GM21576 (cell line): ENCODE measurements around the gene CTNNA1.
"Not testable (repeated sequence)": the region's sequence is repeated elsewhere in the genome, so short reads cannot be mapped to it uniquely, and the experiment has no call there.

Experiments
- ATAC-seq: cut with Tn5 transposase; IDR thresholded peaks from one replicate; pipeline ENCODE4 v1.9.1; 2021; ENCODE audit warnings: mild to moderate bottlenecking, moderate library complexity; ENCODE audit not compliant: unreplicated experiment

The CTNNA1 gene

DNA sequence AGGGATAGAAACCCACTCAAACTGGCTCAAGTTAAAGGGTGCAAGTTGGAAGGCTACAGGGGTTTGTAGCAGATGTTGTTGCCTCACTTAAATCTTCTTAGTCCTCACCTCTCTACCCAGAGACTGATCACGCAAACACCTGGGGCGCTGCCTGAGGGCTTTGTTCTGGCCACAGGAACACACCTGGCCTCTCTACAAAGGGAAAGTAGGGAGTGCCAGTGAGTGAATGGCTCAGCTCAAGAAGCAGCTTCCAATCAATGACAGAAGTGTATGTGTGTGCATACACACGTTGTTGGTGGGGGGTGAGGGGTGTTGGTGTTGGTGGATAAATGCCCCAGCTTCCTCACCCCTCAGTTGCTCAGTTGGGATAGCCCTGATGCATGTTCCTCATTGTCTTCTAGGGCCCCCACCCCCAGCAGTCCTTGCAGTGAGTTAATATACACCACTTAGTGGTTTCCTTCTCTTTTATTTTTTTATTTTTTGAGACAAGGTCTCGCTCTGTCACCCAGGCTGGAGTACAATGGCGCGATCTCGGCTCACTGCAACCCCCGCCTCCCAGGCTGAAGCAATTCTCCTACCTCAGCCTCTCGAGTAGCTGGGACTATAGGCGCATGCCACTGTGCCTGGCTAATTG lies 30.6 kb upstream of the CTNNA1 start:
- no peak for ATAC-seq

DNA sequence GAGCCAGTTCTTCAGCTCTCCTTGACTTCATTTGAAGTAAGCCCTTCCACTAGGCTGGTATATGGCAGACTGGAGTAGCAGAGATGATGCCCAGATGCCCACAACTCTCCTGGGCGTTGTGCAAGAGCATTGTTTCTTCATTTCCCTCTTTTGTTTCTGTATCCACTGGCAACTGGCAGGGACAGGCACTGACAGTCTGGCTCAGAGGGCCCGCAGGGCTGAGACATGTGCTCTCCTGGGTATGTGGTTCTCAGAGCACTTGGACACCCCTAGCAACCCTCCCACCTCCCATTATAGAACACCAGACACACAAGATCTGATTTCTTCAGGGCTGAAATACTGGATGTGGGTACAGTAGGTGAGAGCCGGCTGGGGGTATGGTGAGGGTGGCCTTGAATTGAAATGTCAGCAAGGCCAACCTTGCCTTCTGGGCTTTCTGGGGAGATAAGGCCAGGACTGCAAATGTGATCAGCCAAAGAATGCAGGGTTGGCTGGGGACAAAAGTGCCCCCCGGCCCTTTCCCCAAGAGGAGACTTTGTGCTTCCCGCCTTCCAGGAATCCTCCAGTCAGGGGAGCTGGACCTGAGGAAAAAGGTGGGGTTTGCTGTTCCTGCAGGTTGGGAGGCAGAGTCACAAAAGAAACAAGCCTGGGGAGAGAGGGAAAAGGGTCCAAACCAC lies 28.6 kb upstream of the CTNNA1 start:
- ATAC-seq = no peak

DNA sequence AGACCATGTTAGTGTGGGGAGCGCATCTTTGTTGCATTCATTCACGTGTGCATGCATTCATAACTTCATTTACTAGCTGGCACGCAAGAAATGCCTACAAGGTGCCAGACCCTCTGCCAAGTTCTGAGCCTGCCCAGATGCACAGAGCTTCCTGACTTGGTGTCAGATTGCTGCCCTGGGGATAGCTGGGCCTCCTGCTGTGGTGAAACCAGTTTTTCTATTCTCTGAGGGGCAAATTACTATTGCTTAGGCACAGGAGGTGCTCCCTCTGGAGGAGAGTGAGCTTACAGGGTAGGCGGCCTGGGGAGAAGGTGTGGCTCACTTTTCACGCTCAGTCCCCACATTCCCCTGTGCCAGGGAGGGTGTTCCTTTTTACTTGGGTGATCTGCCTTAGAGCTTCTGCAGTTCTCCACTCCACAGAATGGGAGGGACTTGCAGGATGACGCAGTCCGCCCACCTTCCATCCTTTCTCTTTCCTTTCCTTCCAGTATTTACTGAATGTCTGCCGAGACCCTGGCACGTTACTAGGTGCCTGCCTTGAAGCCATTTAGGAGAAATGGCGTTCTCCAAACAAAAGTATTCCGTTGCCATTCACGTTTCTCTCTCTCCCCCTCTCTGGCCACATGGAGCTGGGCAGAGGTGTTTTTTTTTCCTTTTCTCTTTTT lies 27.9 kb upstream of the CTNNA1 start:
- no peak for ATAC-seq

DNA sequence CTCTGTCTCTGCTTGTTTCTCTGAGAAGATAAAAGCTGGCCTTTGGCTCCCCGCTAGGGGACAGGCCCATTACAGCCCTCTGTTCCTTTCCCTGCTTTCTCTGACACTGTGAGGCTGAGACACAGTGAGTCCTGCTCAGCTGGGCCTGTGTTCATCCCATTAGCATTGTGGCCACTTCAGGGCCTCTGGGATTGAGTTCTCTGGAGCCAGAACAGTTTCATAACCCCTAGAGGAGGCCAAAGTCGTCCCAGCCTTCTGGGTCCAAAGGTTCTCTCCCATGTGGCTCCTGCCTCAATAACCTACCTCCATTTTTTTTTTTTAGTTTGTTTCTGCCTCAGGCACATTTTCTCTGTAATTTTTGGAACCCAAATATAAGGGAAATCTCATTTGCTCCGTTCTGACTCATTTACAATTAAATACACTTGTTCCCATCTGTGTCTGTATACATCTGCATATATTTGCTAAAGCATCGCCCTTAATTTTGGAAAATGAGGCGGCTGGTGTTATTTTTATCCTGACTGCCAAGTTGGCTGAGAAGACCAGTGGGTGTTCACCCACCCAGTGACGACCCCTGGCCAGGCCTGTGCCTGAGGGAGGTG lies 27.3 kb upstream of the CTNNA1 start:
- ATAC-seq = no peak

DNA sequence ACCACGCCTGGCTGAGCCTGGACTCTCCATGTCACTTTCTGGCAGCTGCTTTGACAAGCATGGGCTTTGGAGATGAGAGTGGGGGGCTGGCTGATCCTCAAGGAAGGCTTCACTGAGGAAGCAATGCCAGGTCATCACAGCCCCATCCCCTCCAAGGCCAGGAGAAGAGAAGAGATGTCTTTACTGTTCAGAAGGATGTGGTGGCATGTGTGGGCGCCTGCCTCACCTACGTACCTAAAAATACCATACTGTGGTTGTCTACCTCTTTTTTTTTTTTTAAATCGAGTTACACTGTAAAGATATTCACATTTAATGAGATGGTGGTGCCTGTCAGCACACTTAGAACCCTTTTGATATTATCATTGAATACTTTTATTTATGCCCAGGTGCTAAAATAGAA lies 26.4 kb upstream of the CTNNA1 start:
- ATAC-seq = no peak

DNA sequence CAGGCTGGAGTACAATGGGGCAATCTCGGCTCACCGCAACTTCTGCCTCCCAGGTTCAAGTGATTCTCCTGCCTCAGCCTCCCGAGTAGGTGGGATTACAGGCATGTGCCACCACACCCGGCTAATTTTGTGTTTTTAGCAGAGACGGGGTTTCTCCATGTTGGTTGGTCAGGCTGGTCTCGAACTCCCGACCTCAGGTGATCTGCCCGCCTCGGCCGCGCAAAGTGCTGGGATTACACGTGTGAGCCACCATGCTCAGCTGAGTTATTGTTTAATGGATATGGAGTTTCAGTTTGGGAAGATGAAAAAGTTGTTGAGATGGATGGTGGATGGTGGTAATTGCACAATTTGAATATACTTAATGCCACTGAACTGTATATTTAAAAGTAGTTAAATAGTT lies 22.7 kb upstream of the CTNNA1 start:
- not testable (repeated sequence) for ATAC-seq

DNA sequence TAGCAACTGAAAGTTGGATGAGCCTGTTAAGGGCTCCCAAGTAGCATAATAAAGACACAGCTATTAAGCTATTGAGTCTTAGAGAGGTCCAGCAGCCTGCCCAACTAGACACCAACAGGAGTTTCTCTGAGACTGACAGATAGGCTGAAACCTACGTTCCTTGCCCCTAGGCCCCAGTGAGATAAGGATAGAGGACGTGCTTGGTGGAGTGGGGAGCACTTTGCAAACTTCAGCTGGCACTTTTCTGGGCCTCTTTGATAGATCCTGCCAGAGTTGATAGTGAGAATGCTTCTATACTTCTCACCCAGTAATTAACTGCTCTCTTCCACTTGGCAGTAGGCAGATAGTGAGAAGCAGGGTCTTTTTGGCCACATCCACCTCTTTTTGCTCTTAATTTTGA lies 20.8 kb upstream of the CTNNA1 start:
- ATAC-seq = no peak

DNA sequence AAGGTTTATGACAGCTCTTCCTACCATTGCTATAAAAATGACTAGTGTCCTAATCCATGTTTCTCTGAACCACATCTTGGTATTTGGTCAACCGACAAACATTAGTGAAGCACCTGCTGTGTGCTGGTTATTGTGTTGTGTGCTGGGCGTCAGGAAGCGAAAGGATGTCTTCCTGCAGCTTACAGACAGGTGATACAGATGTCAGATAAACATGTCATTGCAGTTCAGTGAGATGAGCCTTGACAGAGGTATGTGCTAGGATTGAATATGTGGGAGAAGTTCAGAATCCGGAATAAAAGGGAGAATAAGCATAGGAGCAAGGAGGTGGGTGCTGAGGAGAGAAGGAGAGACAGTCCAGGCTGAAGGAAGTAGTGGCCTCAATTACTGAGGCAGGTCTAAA lies 20.3 kb upstream of the CTNNA1 start:
- no peak for ATAC-seq

DNA sequence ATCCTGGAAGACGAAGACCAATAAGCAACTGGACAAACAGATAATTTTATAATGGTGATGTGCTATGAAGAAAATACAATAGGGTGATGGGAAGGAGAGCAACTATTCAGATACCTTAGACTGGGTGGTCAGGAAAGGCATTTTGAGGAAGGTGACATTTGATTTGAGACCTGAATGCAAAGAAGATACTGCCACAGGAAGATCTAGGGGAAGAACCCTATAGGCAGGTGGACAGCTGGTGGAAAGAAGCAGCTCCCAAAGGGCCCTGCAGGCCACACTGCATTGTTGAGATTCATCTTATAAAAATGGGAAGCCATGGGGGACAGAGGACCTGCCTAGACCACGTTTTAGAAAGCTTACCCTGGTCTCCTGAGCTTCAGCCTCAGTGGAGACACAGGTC lies 19.7 kb upstream of the CTNNA1 start:
- no peak for ATAC-seq

DNA sequence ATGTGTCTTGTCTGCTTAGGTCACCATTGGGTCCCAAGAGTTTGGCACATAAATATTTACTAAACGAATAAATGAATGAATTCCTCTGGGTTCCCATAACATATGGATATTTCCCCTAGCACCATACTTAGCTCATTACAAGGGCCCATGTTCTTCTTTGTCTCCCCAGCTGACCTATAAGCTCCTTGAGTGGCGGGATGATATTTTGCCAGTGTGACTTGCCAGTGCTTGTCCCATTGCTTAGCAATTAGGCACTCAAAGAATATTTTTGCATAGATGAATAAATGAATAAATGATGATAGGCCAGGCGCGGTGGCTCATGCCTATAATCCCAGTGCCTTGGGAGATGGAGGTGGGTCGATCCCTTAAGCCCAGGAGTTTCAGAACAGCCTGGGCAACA lies 16.9 kb upstream of the CTNNA1 start:
- ATAC-seq = no peak

DNA sequence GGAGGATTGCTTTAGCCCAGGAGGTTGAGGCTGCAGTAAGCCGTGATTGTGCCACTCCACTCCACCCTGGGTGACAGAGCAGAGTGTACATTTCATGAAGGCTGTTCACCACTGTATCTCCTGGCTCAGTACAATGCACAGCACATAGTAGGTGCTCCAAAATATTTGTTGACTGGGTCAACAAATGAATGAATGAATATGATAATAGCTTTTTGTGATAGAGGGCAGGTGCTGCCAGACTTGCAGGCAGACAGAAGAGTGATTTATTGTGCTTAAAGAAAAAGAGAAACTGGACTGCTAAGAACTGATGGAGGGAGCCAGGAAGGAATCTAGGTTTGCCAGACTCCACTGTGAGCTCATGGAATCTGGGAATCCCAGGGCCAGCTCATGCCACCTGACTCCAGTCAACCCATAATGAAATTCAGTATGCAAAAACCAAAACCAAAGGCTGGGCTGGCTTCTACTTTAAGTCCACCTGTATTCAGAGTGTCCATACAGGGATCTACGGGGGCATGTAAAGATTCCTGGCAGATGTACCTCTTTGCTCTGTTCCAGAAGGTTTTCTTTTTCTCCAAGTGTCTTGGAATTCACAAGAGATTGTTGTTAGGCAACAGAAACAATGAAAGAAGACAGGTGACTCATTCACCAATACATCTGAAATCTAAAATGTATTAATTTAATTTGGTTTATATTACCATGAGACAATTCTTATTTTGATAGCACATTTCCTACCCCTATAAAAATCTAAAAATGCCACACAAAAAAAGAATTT lies 15.5 kb upstream of the CTNNA1 start:
- ATAC-seq = no peak

DNA sequence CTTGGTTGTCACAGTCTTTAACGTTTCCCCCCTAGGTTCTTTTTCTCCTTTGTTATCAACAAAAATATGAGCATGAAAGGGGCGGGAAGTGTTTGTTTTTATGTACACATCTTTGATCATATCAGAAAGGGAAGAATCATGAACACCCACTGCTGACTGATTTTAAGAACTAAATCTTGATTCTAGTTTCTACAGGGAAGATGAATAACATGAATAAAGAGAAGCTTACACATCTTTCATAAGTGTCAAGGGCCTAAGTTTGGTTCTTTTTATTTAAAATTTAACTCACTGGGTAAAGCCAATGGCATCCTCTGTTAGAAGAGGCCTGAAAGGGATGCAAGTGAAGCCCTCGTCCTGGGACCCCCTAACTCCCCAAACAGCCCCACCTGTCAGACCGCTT lies 14.8 kb upstream of the CTNNA1 start:
- no peak for ATAC-seq

DNA sequence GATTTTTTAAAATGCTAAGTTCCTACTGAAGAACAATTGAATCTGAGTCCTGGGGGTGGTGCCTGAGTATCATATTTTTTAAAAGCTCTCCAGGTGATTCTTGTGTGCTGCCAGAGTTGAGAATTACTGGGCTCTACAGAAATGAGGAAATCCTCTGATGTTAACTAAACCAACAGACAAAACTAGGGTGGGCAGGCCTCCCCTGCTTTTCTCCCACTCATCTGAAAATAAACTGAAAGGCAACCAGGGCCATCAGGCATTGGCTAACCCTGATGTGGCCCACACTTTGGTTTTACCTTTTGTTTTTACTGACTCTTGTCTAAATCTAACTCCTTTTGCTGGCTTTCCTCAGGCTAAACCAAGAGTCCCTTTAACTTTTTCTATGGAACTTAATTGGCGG lies 13.3 kb upstream of the CTNNA1 start:
- ATAC-seq = no peak

DNA sequence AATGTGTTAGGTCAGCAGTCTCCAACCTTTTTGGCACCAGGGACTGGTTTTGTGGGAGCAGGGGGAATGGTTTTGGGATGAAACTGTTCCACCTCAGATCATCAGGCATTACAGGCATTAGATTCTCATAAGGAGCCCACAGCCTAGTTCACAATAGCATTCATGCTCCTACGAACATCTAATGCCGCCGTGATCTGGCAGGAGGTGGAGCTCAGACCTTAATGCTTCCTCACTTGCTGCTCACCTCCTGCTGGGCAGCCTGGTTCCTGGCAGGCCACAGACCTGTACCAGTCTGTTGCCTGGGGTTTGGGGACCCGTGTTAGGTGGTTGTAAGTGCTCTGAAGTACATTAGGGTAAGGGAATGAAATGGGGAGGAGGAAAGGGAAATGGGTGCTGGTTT lies 9.7 kb upstream of the CTNNA1 start:
- ATAC-seq = no peak

DNA sequence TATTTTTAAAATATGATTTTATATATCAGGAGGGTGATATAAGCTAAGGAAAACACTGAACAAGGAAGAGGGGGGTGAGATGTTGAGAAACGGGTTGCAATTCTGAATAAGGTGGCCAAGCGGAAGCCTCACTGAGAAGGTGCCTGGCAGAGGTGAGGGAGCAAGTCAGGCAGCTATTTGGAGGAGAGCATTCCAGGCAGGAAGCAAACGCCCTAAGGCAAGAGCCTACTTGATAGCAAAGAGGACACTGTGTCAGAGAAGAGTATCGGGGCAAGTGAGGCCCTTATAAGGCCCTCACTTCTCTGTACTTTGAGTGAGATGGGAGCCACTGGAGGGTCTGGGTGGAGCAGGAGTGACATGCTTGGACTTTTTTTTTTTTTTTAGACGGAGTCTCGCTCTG lies 8.0 kb upstream of the CTNNA1 start:
- no peak for ATAC-seq

DNA sequence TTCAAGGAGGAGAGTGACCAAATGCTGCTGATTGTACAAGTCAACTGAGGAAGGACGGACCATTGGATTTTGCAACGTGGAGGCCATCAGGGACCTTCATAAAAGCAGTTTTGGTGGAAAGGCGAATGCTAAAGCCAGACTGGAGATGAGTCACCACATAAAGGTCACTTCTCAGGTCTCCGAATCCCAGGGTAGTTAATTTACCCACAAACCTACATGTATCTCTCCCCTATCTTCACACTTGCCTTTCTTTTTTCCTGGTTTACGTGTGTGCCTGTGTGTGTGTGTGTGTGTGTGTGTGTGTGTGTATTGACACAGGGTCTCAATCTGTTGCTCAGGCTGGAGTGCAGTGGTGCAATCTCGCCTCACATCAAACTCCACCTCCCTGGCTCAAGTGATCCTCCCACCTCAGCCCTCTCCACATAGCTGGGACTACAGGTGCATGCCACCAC lies 4.6 kb upstream of the CTNNA1 start:
- ATAC-seq = no peak

DNA sequence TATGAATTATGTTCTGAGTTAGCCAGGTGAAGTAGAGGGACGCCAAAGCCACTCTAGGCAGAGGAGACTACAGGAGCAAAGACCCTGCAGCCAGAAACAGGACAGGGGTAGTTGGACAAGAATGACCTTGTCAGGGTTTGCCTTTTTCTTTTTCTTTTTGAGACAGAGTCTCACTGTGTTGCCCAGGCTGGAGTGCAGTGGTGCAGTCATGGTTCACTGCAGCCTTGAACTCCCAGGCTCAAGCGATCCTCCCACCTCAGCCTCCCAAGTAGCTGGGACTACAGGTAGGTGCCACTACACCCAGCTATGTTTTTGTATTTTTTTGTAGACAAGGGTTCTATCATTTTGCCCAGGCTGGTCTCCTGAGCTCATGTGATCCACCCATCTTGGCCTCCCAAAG lies 1.9 kb upstream of the CTNNA1 start:
- ATAC-seq = not testable (repeated sequence)

DNA sequence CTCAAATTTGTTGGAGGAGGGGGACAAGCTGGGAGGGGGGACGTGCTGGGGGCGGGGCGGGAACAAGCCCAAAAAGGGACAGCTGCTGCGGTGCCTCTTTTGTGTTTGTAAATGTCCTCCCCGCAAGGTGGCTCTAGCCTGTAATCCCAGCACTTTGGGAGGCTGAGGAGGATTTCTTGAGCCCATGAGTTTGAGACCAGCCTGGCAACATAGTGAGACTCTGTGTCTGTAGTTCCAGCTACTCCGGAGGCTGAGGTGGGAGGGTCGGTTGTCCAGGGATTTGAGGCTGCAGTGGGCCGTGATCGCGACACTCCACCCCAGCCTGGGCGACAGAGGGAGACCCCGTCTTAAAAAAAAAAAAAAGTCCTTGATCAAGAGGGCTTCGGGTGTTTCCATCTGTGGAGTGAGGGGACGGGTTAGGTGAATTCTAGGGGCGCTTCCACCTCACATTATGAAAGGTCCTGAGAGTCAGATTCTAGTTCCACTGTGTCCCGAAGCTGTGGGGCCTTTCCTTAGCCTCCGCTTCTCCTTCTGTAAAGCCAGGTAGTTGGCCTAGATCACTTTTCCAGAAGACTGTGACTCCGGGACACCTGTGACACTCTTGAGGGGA lies 779 bp upstream of the CTNNA1 start:
- no peak for ATAC-seq

DNA sequence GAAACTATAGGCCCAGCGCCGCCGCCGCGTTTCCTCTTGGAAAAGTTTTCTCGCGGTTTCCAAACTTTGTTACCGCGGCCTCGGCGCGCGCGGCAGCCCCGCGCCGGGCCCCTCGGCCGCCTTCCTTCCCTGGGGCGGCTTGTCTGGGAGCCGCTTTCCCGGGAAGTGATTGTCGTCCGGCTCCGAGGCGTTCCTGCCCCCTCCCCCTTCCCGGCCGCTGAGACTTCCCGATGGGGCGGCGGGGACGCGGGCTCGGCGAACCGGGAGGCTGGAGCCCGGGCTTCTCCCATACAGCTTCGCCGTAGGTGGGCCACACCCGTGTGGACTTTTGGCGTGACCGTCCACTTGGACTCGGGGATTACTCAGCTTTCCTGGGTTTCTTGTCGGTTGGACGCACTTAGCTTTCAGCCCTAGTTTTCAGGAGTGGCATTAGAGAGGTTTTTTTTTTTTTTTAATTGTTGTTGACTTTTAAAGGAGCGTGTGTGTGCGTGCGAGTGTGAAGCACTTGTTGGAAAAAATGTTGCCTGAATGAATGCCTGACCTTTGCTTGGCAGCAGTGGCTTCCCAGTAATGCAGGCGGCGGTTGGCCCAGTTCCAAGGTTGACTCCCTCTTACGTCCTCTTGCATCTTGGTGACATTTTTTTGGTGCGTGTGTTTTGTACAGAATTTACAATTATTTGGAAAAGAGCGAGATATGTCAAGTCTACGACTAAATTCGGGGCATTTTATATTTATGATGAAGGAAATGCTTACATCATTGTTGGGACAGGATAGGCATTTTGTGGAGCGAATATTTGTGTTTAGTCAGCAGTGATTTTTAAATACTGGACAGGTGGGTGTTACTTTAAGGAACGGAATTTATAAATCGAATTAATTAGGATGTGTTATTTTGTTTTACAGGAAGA lies 821 bp downstream of the CTNNA1 start:
- ATAC-seq = no peak

DNA sequence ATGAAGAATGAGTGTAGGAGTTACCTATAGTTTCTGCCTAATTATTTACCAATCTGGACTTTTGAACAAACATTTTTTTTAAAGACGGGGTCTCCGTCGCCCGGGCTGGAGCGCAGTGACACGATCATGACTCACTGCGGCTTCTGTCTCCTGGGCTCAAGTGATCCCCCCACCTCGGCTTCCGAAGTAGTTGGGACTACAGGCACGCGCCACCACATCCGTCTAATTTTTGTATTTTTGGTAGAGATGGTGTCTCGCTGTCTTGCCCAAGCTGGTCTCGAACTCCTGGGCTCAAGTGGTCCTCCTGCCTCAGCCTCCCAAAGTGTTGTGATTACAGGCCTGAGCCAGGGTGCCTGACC lies 1.5 kb downstream of the CTNNA1 start:
- no peak for ATAC-seq
